ENCODE measurements around the gene COPS9. TPM values are rescaled to one million over a fixed set of nuclear protein-coding genes. Genes with fewer than 3 reads are reported as not detected.

COPS9 gene
- total and polyA plus RNA-seq, 2 donors (not counting 1 experiment from before 2014, with no cell fraction given), result 104 to 176 TPM

DNA sequence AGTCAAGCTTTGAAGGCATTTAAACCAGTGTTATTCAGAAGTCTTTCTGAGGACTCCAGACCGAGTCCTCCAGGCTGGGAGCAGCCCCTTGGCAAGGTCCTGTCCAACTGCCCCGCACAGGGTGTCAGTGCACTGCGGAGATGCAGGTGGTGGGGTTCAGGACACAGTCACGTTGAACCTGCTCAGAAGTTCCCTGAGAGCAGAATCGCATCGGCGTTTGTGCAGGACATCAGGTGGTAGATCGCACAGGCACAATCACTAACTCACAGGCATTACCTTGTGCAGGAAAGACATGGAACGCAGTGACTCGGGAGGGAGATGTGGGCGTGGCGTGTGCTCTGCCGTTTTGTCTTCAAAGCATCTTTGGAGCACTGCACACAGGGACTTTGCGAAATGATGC lies 10.4 kb downstream of the COPS9 start:
- H3K4me3 ChIP-seq (replicated peaks in 1 of 4; ENCODE audit: control extremely low read depth in 1 of 4, insufficient read depth in 1 of 4, low read depth in 3 of 4, low read length in 4 of 4), result no peak overlapping the region
- no peaks in the 10 kb centered on the region for H3K79me2 ChIP-seq (ENCODE audit: control insufficient read depth, insufficient read depth, low read length)
- no peak overlapping the region for H3K4me2 ChIP-seq (ENCODE audit: extremely low read depth, insufficient read depth, low read length)
- no peaks in the 10 kb centered on the region for H3K4me1 ChIP-seq (ENCODE audit: control insufficient read depth, extremely low read depth, insufficient read depth, low read length)
- no peak overlapping the region for H2AFZ ChIP-seq (ENCODE audit: low read length)
- H3K9ac ChIP-seq (ENCODE audit: insufficient read depth, low read length), result no peak overlapping the region
- TF ChIP-seq, protein P1, sequence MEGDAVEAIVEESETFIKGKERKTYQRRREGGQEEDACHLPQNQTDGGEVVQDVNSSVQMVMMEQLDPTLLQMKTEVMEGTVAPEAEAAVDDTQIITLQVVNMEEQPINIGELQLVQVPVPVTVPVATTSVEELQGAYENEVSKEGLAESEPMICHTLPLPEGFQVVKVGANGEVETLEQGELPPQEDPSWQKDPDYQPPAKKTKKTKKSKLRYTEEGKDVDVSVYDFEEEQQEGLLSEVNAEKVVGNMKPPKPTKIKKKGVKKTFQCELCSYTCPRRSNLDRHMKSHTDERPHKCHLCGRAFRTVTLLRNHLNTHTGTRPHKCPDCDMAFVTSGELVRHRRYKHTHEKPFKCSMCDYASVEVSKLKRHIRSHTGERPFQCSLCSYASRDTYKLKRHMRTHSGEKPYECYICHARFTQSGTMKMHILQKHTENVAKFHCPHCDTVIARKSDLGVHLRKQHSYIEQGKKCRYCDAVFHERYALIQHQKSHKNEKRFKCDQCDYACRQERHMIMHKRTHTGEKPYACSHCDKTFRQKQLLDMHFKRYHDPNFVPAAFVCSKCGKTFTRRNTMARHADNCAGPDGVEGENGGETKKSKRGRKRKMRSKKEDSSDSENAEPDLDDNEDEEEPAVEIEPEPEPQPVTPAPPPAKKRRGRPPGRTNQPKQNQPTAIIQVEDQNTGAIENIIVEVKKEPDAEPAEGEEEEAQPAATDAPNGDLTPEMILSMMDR (conservative IDR thresholded peaks at IDR 0.05 in 1 of 2, IDR thresholded peaks at IDR 0.05 in 1 of 2; ENCODE audit: low read depth in 1 of 2, low read length in 2 of 2), result no peak
- TF ChIP-seq EZH2 (IDR thresholded peaks at IDR 0.05; ENCODE audit: low read length, missing control alignments), result no peak
- no peaks in the 10 kb centered on the region for H4K20me1 ChIP-seq (ENCODE audit: control insufficient read depth, extremely low read depth, insufficient read depth, low read length)
- H3K36me3 ChIP-seq (ENCODE audit: control insufficient read depth, insufficient read depth, low read length), result peaks cover 9% of the 10 kb centered on the region
- H3K27me3 ChIP-seq (ENCODE audit: control insufficient read depth, insufficient read depth, low read length), result no peaks in the 10 kb centered on the region
- DNase-seq (ENCODE audit: low read depth in 2 of 2), result no peak
- H3K9me3 ChIP-seq (ENCODE audit: control insufficient read depth, insufficient read depth, low read depth, low read length), result no peaks in the 10 kb centered on the region
- H3K27ac ChIP-seq (ENCODE audit: insufficient read depth, low read length), result no peak overlapping the region

DNA sequence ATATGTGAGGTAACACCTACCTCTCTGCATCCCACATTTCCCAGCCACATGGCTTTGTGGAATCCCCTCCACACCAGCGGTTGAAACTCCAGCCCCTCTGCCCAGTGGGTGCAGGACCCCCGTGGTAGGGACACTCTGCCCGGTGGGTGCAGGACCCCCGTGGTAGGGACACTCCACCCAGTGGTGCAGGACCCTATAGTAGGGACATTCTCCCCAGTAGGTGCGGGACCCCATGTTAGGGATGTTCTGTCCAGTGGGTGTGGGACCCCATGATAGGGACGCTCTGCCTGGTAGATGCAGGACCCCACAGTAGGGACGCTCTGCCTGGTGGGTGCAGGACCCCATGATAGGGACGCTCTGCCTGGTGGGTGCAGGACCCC lies 11.5 kb downstream of the COPS9 start:
- no peak for TF ChIP-seq EZH2 (IDR thresholded peaks at IDR 0.05; ENCODE audit: low read length, missing control alignments)
- TF ChIP-seq, protein P1 (conservative IDR thresholded peaks at IDR 0.05 in 1 of 2, IDR thresholded peaks at IDR 0.05 in 1 of 2; ENCODE audit: low read depth in 1 of 2, low read length in 2 of 2), result no peak
- no peak for DNase-seq (ENCODE audit: low read depth in 2 of 2)
- H3K9ac ChIP-seq (ENCODE audit: insufficient read depth, low read length), result no peak overlapping the region

DNA sequence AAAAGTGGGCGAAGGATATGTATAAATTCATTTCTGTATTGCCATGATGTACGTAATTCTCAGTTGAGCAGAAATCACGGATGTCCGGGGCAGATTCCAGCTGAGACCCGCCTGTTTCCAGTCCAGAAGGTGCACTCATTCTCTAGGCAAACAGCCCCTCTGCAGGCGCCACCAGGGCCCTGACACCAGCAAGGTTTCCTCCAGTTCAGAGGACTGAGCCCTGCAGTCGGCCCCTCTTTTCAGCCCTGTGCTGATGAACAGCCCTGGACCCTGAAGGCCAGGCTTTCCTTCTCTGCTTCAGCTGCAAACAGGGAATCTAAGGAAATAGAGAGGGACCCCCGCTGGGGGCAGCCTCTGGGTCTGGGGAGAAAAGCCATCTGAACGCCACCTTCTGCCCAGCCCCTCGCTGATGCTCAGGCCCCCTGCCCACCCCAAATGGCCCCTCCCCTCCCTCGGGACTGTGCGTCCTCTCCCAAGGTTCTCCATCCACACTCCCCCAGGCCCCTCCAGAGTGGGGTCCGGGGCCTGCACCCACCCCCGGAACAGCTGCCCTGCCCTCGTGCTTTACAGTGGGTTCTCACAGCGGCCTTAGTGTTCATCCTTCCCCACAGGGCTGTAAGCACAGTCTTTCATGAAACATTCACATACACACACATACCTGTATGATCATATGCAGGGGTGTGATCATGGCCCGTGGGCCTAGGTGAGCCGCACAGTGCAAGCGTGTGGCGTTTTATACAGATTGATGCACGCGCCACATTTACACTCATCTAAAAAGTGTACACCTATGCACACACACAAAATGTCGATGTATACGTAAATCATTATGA lies 12.1 kb downstream of the COPS9 start:
- no peak overlapping the region for H3K27ac ChIP-seq (ENCODE audit: insufficient read depth, low read length)

More for the DNA sequence above, 11.5 kb downstream of the COPS9 start:
- peaks cover 3% of the 10 kb centered on the region for H3K36me3 ChIP-seq (ENCODE audit: control insufficient read depth, insufficient read depth, low read length)
- H3K4me1 ChIP-seq (ENCODE audit: control insufficient read depth, extremely low read depth, insufficient read depth, low read length), result no peaks in the 10 kb centered on the region
- H3K4me2 ChIP-seq (ENCODE audit: extremely low read depth, insufficient read depth, low read length), result no peak overlapping the region
- no peak overlapping the region for H3K27ac ChIP-seq (ENCODE audit: insufficient read depth, low read length)
- no peaks in the 10 kb centered on the region for H4K20me1 ChIP-seq (ENCODE audit: control insufficient read depth, extremely low read depth, insufficient read depth, low read length)
- no peaks in the 10 kb centered on the region for H3K27me3 ChIP-seq (ENCODE audit: control insufficient read depth, insufficient read depth, low read length)
- H3K79me2 ChIP-seq (ENCODE audit: control insufficient read depth, insufficient read depth, low read length), result no peaks in the 10 kb centered on the region
- H3K4me3 ChIP-seq (replicated peaks in 1 of 4; ENCODE audit: control extremely low read depth in 1 of 4, insufficient read depth in 1 of 4, low read depth in 3 of 4, low read length in 4 of 4), result no peak overlapping the region
- H2AFZ ChIP-seq (ENCODE audit: low read length), result no peak overlapping the region
- no peaks in the 10 kb centered on the region for H3K9me3 ChIP-seq (ENCODE audit: control insufficient read depth, insufficient read depth, low read depth, low read length)

More for the DNA sequence above, 12.1 kb downstream of the COPS9 start:
- Histone ChIP-seq H3K9me3 (ENCODE audit: control insufficient read depth, insufficient read depth, low read depth, low read length) (no peaks in the 10 kb centered on the region), H3K27me3 (ENCODE audit: control insufficient read depth, insufficient read depth, low read length) (no peaks in the 10 kb centered on the region), H3K79me2 (ENCODE audit: control insufficient read depth, insufficient read depth, low read length) (no peaks in the 10 kb centered on the region), H4K20me1 (ENCODE audit: control insufficient read depth, extremely low read depth, insufficient read depth, low read length) (no peaks in the 10 kb centered on the region), H3K9ac (ENCODE audit: insufficient read depth, low read length) (no peak overlapping the region), H3K4me2 (ENCODE audit: extremely low read depth, insufficient read depth, low read length) (no peak overlapping the region), H3K36me3 (ENCODE audit: control insufficient read depth, insufficient read depth, low read length) (peaks cover 3% of the 10 kb centered on the region), H3K4me1 (ENCODE audit: control insufficient read depth, extremely low read depth, insufficient read depth, low read length) (no peaks in the 10 kb centered on the region), H2AFZ (ENCODE audit: low read length) (no peak overlapping the region), H3K4me3 (replicated peaks in 1 of 4; ENCODE audit: control extremely low read depth in 1 of 4, insufficient read depth in 1 of 4, low read depth in 3 of 4, low read length in 4 of 4) (no peak overlapping the region)
- DNase-seq (ENCODE audit: low read depth in 2 of 2), result no peak
- no peak for TF ChIP-seq EZH2 (IDR thresholded peaks at IDR 0.05; ENCODE audit: low read length, missing control alignments)
- TF ChIP-seq, protein P1 (conservative IDR thresholded peaks at IDR 0.05 in 1 of 2, IDR thresholded peaks at IDR 0.05 in 1 of 2; ENCODE audit: low read depth in 1 of 2, low read length in 2 of 2), result no peak

Data from fibroblast of lung (primary cell).